Endodermal cell (in vitro differentiated cells): ENCODE results near the gene MGAT3. TPM values are rescaled to one million over a fixed set of nuclear protein-coding genes. Genes with fewer than 3 reads are reported as not detected.

ENCODE experiments used
- DNase-seq: peaks from one replicate; pipeline ENCODE4 v3.0.0-alpha.2; 2017
- H3K27ac ChIP-seq: 2 replicates; pipeline ENCODE4 v1.5.1; 2013; ENCODE audit warnings: mild to moderate bottlenecking, low read depth, low read length, moderate library complexity
- H3K27me3 ChIP-seq: 2 replicates; pipeline ENCODE4 v1.6.1; 2013; ENCODE audit warnings: mild to moderate bottlenecking, low read length, moderate library complexity; ENCODE audit not compliant: insufficient read depth, control insufficient read depth, poor library complexity, severe bottlenecking
- H3K36me3 ChIP-seq: 2 replicates; pipeline ENCODE4 v1.7.0; 2013; ENCODE audit warnings: mild to moderate bottlenecking, low read length, moderate library complexity; ENCODE audit not compliant: control insufficient read depth, insufficient read depth
- H3K4me1 ChIP-seq: one replicate; pipeline ENCODE4 v1.7.0; 2013; ENCODE audit warnings: low read length; ENCODE audit not compliant: control insufficient read depth, insufficient read depth
- H3K4me3 ChIP-seq: 2 replicates; pipeline ENCODE4 v1.5.1; 2013; ENCODE audit warnings: mild to moderate bottlenecking, low read length, moderate library complexity
- H3K9ac ChIP-seq: 2 replicates; pipeline ENCODE4 v1.6.1; 2013; ENCODE audit warnings: mild to moderate bottlenecking, low read length, moderate library complexity; ENCODE audit not compliant: poor library complexity, severe bottlenecking; ENCODE audit errors: extremely low read depth
- H3K9me3 ChIP-seq: 2 replicates; pipeline ENCODE4 v1.6.1; 2013; ENCODE audit warnings: mild to moderate bottlenecking, low read length, moderate library complexity; ENCODE audit not compliant: control insufficient read depth
- H3K27ac Mint-ChIP-seq: 2 replicates; pipeline ENCODE4 v1.8.0; 2020; ENCODE audit warnings: mixed read lengths
- H3K27me3 Mint-ChIP-seq: 2 replicates; pipeline ENCODE4 v1.8.0; 2021; ENCODE audit warnings: mild to moderate bottlenecking, mixed read lengths; ENCODE audit not compliant: insufficient read depth
- H3K36me3 Mint-ChIP-seq: 2 replicates; pipeline ENCODE4 v1.8.0; 2020; ENCODE audit warnings: low read depth, mixed read lengths
- H3K4me1 Mint-ChIP-seq: 2 replicates; pipeline ENCODE4 v1.8.0; 2020; ENCODE audit warnings: mixed read lengths
- H3K4me3 Mint-ChIP-seq: 2 replicates; pipeline ENCODE4 v1.8.0; 2020; ENCODE audit warnings: mild to moderate bottlenecking, moderate library complexity, mixed read lengths
- H3K9me3 Mint-ChIP-seq: 2 replicates; pipeline ENCODE4 v1.8.0; 2020; ENCODE audit warnings: mild to moderate bottlenecking, mixed read lengths
- CTCF ChIP-seq: fragments of 200-600 bp; sonication (generic); conservative IDR thresholded peaks from 2 replicates; pipeline ENCODE4 v1.5.0; 2021; ENCODE audit warnings: antibody characterized with exemption, mild to moderate bottlenecking
- WGBS, 2 experiments: methylation state at CpG; one replicate each; pipeline versions ENCODE4 v1.1.5 to v1.1.7; 2013; ENCODE audit warnings: missing lambda C conversion rate in 2 of 2, mixed read lengths in 1 of 2; ENCODE audit not compliant: insufficient coverage in 1 of 2, insufficient read length in 1 of 2; 5-methylcytosine and 5-hydroxymethylcytosine counted together
- total RNA-seq, 2 donors: library from RNA; stranded (reverse); fragmentation: NEBNext Ultra II Directional in 1 of 2; extraction: Animal tissue kit (Norgen Biotek cat#: 25700) in 1 of 2; gene quantifications; 2 replicates in 1 of 2; 3 replicates in 1 of 2; pipeline ENCODE4 v1.2.1, GENCODE V29; 2021

The MGAT3 gene
- total RNA-seq, 2 donors from 2014 or later = 9.0 to 16.7 TPM

- peaks cover 11% of the 10 kb centered on the region for H3K27me3 Mint-ChIP-seq
- TF ChIP-seq CTCF = no peak
- peaks cover 2% of the 10 kb centered on the region for H3K4me1 Mint-ChIP-seq
- Histone ChIP-seq H3K9me3 (no peaks in the 10 kb centered on the region), H3K36me3 (no peaks in the 10 kb centered on the region), H3K4me3 (no peak overlapping the region), H3K27me3 (no peaks in the 10 kb centered on the region), H3K9ac (no peak overlapping the region), H3K27ac (no peak overlapping the region), H3K4me1 (no peaks in the 10 kb centered on the region)
- no peaks in the 10 kb centered on the region for H3K9me3 Mint-ChIP-seq
- H3K4me3 Mint-ChIP-seq = no peak overlapping the region
- no peaks in the 10 kb centered on the region for H3K36me3 Mint-ChIP-seq
- H3K27ac Mint-ChIP-seq = no peak overlapping the region
- 83 to 88% methylated on average over 2 to 3 of the region's 3 CpGs for WGBS, 2 experiments
- no peak for DNase-seq
Measured at GRCh38 chr22:39492186-39492585, 35.4 kb downstream of the MGAT3 start.

- no peak for DNase-seq
- Mint-ChIP-seq H3K9me3 (no peaks in the 10 kb centered on the region), H3K4me1 (peaks cover 3% of the 10 kb centered on the region), H3K4me3 (no peak overlapping the region), H3K27ac (no peak overlapping the region), H3K27me3 (peaks cover 25% of the 10 kb centered on the region), H3K36me3 (no peaks in the 10 kb centered on the region)
- Histone ChIP-seq H3K9me3 (no peaks in the 10 kb centered on the region), H3K27me3 (no peaks in the 10 kb centered on the region), H3K27ac (no peak overlapping the region), H3K4me3 (no peak overlapping the region), H3K4me1 (peaks cover 5% of the 10 kb centered on the region), H3K9ac (no peak overlapping the region), H3K36me3 (no peaks in the 10 kb centered on the region)
- no peak for TF ChIP-seq CTCF
- 72 to 80% methylated on average over 4 of the region's 4 CpGs for WGBS, 2 experiments
Measured at GRCh38 chr22:39493759-39494158, 36.9 kb downstream of the MGAT3 start.

- H3K4me3 Mint-ChIP-seq = no peak overlapping the region
- H3K4me1 Mint-ChIP-seq = peaks cover 8% of the 10 kb centered on the region
- no peaks in the 10 kb centered on the region for H3K9me3 ChIP-seq
- peaks cover 5% of the 10 kb centered on the region for H3K4me1 ChIP-seq
- no peak for DNase-seq
- H3K4me3 ChIP-seq = no peak overlapping the region
- H3K36me3 Mint-ChIP-seq = no peaks in the 10 kb centered on the region
- no peak overlapping the region for H3K27ac ChIP-seq
- no peaks in the 10 kb centered on the region for H3K27me3 ChIP-seq
- no peak for TF ChIP-seq CTCF
- no peaks in the 10 kb centered on the region for H3K9me3 Mint-ChIP-seq
- H3K27ac Mint-ChIP-seq = no peak overlapping the region
- WGBS, 2 experiments = 85 to 86% methylated on average over 8 to 10 of the region's 10 CpGs
- H3K36me3 ChIP-seq = no peaks in the 10 kb centered on the region
- peaks cover 32% of the 10 kb centered on the region for H3K27me3 Mint-ChIP-seq
- no peak overlapping the region for H3K9ac ChIP-seq
Measured at GRCh38 chr22:39494471-39495120, 37.8 kb downstream of the MGAT3 start.
